Lower leg skin (tissue), 4 donors: Measurements from ENCODE around the gene IGFN1. TPM values are rescaled to one million over a fixed set of nuclear protein-coding genes. Genes with fewer than 3 reads are reported as not detected.

Experiments used
- DNase-seq, 2 donors: peaks; one replicate each; pipeline ENCODE4 v3.0.0-alpha.2; 2019; ENCODE audit warnings: low spot score in 2 of 2
- H3K4me3 ChIP-seq: fragments of 200-600 bp; sonication (generic); 2 replicates; pipeline ENCODE4 v1.5.1; 2017; ENCODE audit warnings: mild to moderate bottlenecking, low read depth; ENCODE audit not compliant: poor library complexity, severe bottlenecking
- CTCF ChIP-seq, 3 donors: fragments of 450-650 bp; IDR thresholded peaks; one replicate each; pipeline ENCODE4 v1.5.1; 2016; ENCODE audit warnings: antibody characterized with exemption in 3 of 3, mild to moderate bottlenecking in 3 of 3, moderate library complexity in 2 of 3
- POLR2A ChIP-seq, 2 donors: fragments of 450-650 bp; IDR thresholded peaks; one replicate each; pipeline ENCODE4 v1.6.1; 2016 to 2017; ENCODE audit warnings: antibody characterized with exemption in 2 of 2, mild to moderate bottlenecking in 1 of 2, moderate library complexity in 1 of 2
- WGBS, 2 donors: methylation state at CpG; one replicate each; pipeline ENCODE4 v1.1.5; 2018; 5-methylcytosine and 5-hydroxymethylcytosine counted together
- intact Hi-C: fragments of 100-400 bp; cut with DNase I; formaldehyde crosslinking; loops from one replicate; pipeline ENCODE4 v1.15.0; 2023; ENCODE audit warnings: low total_unique reads
- total RNA-seq, 4 donors: library from RNA; depleted of rRNA; stranded (reverse); fragments of >200 nt; gene quantifications; one replicate each; pipeline ENCODE4 v1.1.0, GENCODE V29; 2016

IGFN1 gene
- total RNA-seq, 4 donors from 2014 or later, result 0.32 TPM; not detected in 3

- WGBS, 2 donors, result 91 to 94% methylated on average over 4 of the region's 4 CpGs
- no peak for TF ChIP-seq POLR2A (IDR thresholded peaks at IDR 0.05)
- TF ChIP-seq CTCF (IDR thresholded peaks at IDR 0.05), result no peak
- DNase-seq, result peak in 1 of 2 donors; percentile 52
- intact Hi-C loops, result no loop called here
- H3K4me3 ChIP-seq, result no peak overlapping the region
Measured at GRCh38 chr1:201172326-201172725, 18.3 kb upstream of the IGFN1 start.

- peak in 1 of 2 donors; percentile 77 for DNase-seq
- intact Hi-C loops, result no loop called here
- 66 to 90% methylated on average over 4 of the region's 4 CpGs for WGBS, 2 donors
- H3K4me3 ChIP-seq, result no peak overlapping the region
- no peak for TF ChIP-seq POLR2A (IDR thresholded peaks at IDR 0.05)
- no peak for TF ChIP-seq CTCF (IDR thresholded peaks at IDR 0.05)
Measured at GRCh38 chr1:201172999-201173610, 17.5 kb upstream of the IGFN1 start.

- 60 to 75% methylated on average over 1 of the region's 1 CpG for WGBS, 2 donors
- peak in 1 of 2 donors; percentile 43 for DNase-seq
- TF ChIP-seq POLR2A (IDR thresholded peaks at IDR 0.05), result no peak
- no peak for TF ChIP-seq CTCF (IDR thresholded peaks at IDR 0.05)
- intact Hi-C loops, result no loop called here
- H3K4me3 ChIP-seq, result no peak overlapping the region
Measured at GRCh38 chr1:201173736-201174135, 16.9 kb upstream of the IGFN1 start.

GRCh38 chr1:201175820-201176500 lies 14.7 kb upstream of the IGFN1 start:
- 73 to 80% methylated on average over 7 of the region's 7 CpGs for WGBS, 2 donors
- TF ChIP-seq POLR2A (IDR thresholded peaks at IDR 0.05), result no peak
- TF ChIP-seq CTCF (IDR thresholded peaks at IDR 0.05), result no peak
- intact Hi-C loops, result no loop called here
- H3K4me3 ChIP-seq, result no peak overlapping the region
- peak in 1 of 2 donors; percentile 67 for DNase-seq

GRCh38 chr1:201176940-201177339 lies 13.7 kb upstream of the IGFN1 start:
- H3K4me3 ChIP-seq, result no peak overlapping the region
- TF ChIP-seq CTCF (IDR thresholded peaks at IDR 0.05) (no peak), POLR2A (IDR thresholded peaks at IDR 0.05) (no peak)
- intact Hi-C loops, result no loop called here
- DNase-seq, result peak in 1 of 2 donors; percentile 61
- WGBS, 2 donors, result 48 to 71% methylated on average over 2 of the region's 2 CpGs
